Measurements from ENCODE around the gene GP1BA.

Gene GP1BA

GRCh38 chr17:4965311-4965986 lies 33.4 kb downstream of the GP1BA start:
- H3K4me3 ChIP-seq (replicated peaks; ENCODE audit: low read depth, low read length): no peak overlapping the region
- DNase-seq (ENCODE audit: extremely low read depth, low read depth): no peak
- TF ChIP-seq CTCF (IDR thresholded peaks at IDR 0.05; ENCODE audit: low read depth, low read length, missing control alignments): no peak

- DNase-seq (ENCODE audit: extremely low read depth, low read depth): peak; percentile 100
- TF ChIP-seq CTCF (IDR thresholded peaks at IDR 0.05; ENCODE audit: low read depth, low read length, missing control alignments): no peak
- peak overlapping the region; percentile 62 for H3K4me3 ChIP-seq (replicated peaks; ENCODE audit: low read depth, low read length)
Measured at GRCh38 chr17:4966844-4967538, 34.9 kb downstream of the GP1BA start.

GRCh38 chr17:4967539-4968485 lies 35.7 kb downstream of the GP1BA start, which contains the start of gene SPAG7:
SPAG7 (minus strand) TSS chr17:4967817; CDS start chr17:4967804, 13 bp downstream.
- peak; percentile 92 for DNase-seq (ENCODE audit: extremely low read depth, low read depth)
- peak within 1 kb of the TSS; percentile 62 for H3K4me3 ChIP-seq (replicated peaks; ENCODE audit: low read depth, low read length)
- TF ChIP-seq CTCF (IDR thresholded peaks at IDR 0.05; ENCODE audit: low read depth, low read length, missing control alignments): no peak

GRCh38 chr17:4968486-4969046 lies 36.5 kb downstream of the GP1BA start:
- peak overlapping the region; percentile 62 for H3K4me3 ChIP-seq (replicated peaks; ENCODE audit: low read depth, low read length)
- TF ChIP-seq CTCF (IDR thresholded peaks at IDR 0.05; ENCODE audit: low read depth, low read length, missing control alignments): no peak
- no peak for DNase-seq (ENCODE audit: extremely low read depth, low read depth)

GRCh38 chr17:4969047-4969550 lies 37.0 kb downstream of the GP1BA start:
- no peak for TF ChIP-seq CTCF (IDR thresholded peaks at IDR 0.05; ENCODE audit: low read depth, low read length, missing control alignments)
- DNase-seq (ENCODE audit: extremely low read depth, low read depth): peak; percentile 64
- peak overlapping the region; percentile 62 for H3K4me3 ChIP-seq (replicated peaks; ENCODE audit: low read depth, low read length)

GRCh38 chr17:4969551-4970173 lies 37.6 kb downstream of the GP1BA start:
- no peak for TF ChIP-seq CTCF (IDR thresholded peaks at IDR 0.05; ENCODE audit: low read depth, low read length, missing control alignments)
- H3K4me3 ChIP-seq (replicated peaks; ENCODE audit: low read depth, low read length): peak overlapping the region; percentile 62
- DNase-seq (ENCODE audit: extremely low read depth, low read depth): no peak

Measured in HFF-Myc (cell line).